GM21515 (cell line): ENCODE data around the gene CHMP3.
"Not testable (repeated sequence)": the region's sequence is repeated elsewhere in the genome, so short reads cannot be mapped to it uniquely, and the experiment has no call there.

Experiments
- ATAC-seq: cut with Tn5 transposase; IDR thresholded peaks from one replicate; pipeline ENCODE4 v1.9.1; 2021; ENCODE audit not compliant: unreplicated experiment

CHMP3 gene

DNA sequence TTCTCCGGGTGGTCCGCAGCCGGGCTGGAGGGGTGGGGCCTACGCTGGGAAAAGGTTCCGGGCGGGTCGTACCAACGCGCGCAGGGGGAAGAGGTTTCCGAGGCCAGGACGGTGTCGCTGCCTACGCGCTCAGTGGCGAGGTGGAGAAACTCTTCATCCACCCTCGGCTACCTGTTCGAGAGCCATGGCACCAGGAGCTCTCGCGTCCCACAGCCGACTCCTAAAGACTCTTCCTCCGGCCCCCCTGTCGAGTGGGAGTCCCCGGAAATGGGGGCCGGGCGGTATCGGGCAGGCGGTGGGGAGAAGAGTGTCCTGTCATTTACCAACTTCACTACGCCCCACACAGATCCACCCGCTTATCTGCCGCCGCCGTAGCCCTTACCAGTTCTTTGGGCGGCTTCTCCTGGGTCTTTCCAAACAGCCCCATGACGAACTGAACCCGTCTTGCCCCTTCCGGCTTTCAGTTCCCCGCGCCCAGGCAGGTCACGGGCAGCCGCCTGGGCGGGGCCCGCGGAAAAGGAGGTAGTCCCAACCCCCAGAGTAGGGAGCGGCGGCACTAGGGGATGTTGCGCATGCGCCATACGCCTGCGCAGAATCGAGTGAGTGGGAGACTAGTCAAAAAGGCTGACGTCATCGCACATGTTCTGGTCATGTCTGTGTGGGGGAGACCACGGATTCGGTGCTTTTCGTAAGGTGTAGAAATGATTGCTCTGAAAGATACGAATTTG, at the start of gene CHMP3:
TSS of gene CHMP3 (minus strand) at position 522 of the 728 bp plus-strand sequence. CDS start at position 427, 95 bp downstream.
- ATAC-seq, result peak; percentile 91

DNA sequence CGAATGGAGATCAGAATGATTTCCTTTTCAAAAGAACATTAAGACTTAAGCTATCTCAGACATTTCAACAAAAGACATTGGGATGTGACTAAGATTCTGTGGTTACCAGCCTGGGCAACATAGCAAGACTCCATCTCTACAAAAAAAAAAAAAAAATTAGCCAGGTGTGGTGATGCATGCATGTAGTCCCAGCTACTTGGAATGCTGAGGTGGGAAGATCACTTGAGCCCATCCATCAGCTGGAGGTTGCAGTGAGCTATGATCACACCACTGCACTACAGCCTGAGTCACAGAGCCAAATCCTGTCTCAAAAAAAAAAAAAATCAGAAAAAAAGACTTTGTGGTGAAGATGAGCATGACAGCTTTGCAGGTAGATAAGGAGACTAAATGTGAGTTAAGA, 47.6 kb upstream of the CHMP3 start:
- ATAC-seq, result no peak

DNA sequence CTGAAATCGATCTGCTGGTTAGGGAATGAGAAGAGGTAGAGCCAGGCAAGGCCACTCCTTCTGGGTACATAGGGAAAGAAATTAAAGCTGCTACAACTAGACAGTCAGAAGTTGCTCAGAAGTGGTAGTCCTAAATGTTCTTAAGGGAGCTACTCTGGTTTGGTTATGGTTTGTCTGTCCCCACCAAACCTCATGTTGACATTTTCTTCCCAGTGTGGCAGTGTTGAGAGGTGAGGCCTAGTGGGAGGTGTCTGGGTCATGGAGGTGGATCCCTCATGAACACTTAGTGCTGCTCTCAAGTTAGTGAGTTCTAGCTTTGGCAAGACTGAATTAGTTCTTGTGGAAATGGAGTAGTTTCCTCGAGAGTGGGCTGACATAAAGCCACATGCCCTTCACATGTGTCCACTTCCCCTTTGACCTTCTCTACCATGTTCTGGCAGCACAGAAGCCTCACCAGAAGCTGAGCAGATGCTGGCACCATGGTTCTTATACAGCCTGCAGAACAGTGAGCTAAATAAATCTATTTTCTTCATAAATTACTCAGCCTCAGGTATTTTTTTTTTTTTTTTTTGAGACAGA, 45.7 kb upstream of the CHMP3 start:
- ATAC-seq, result no peak

DNA sequence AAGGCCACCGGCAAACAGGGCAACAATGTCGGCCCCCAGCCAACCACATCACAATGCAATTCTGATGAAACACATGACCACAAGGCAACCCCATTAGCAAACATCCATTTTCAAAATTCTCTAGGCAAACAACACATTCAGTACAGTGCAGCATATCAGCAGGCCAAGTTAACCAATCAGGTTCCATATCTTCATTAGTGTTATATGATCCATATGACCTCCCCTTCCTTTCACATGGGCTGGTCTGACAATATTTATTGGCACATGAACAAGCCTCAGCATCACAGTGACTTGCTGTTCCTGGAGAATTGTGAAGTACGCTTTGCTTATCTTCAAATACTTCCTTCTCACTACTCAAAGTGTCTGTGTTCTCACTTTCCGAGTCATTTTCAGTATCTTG, 40.7 kb upstream of the CHMP3 start:
- no peak for ATAC-seq

DNA sequence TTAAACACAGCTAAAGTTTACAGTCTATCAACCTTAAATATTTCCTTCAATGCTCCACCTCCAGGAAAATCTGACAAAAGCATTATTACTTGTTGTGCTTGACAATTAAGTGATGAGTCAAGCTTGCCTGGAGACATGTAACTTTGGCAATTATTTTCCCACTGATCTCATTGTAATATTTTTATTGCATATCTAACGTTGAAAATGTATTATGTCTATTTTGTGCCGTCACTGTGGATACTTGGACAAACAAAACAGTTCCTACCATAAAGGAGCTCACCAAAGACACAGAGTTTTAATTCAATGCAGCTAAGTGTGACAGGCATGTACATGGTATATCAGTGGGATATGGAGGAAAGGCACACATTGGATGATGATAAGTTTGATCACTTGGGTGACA, 35.7 kb upstream of the CHMP3 start:
- ATAC-seq, result no peak

DNA sequence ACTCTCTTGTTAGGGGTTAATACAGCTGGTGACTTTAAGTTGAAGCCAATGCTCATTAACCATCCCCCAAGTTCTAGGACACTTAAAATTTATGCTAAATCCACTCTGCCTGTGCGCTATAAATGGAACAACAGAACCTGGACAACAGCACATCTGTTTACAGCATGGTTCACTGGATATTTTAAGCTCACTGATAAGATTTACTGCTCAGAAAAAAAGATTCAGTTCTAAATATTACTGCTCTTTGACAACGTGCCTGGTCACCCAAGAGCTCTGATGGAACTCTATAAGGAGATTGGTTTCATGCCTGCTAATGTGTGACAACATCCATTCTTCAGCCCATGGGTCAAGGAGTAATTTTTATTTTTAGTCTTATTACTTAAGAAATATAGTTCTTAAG, 32.9 kb upstream of the CHMP3 start:
- ATAC-seq, result no peak

DNA sequence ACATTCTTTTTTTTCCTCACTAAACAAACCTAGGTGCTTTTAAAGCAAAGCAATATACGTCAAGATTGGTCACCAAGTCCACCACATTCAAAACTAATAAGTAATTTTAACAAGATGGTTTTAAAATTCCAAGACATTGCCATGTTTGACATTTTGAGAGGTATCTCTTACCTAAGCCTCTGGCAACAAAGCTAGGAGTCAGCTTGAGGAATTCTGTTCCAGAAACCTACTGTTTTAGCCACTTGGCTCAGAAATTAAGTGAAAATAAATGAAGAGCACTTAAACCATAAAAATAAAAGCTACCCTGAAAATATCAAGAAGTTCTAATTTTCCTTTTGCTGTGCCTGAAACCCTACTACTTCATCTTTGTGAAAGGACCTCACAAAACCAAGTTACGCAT, 30.0 kb upstream of the CHMP3 start:
- ATAC-seq, result no peak

DNA sequence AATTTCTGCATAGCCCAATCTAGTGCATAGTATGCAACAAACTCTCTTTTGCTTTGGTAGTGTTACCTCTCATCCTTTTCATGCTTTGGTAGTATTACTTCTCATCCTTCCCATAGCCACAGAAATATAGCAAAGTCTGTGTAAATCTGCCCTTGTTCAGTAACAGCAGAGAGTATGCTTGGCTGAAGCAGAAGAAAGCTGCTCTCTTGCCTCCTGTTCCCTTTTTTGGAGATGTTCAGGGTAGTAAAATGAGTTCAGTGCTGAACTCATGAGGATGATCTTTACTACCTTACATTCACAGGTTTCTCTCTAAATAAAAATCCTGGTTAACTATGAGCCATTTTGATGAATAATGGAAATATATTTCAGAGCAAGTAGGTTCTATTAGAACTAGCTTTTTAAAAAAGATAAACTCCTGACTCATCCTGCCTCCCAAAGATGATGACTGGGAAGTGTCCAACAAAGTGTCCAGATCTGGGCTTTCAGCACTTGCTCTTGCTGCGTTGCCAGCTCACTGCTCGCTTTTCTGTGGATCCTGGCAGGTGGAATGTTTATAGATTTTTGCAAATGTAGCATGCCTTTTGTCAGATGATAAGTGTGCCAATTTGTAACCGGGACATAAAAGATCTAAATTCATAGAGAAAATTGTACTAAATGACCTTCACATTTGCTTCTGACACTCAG, 29.4 kb upstream of the CHMP3 start:
- no peak for ATAC-seq

DNA sequence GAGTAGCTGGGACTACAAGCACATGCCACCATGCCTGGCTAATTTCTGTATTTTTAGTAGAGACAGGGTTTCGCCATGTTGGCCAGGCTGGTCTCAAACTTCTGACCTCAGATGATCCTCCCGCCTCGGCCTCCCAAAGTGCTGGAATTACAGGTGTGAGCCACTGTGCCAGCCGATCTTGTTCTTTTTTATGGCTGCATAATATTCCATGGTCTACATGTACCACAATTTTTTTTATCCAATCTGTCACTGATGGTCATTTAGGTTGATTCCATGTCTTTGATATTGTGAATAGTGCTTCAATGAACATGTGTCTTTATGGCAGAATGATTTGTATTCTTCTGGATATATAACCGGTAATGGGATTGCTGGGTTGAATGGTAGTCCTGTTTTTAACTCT, 26.5 kb upstream of the CHMP3 start:
- ATAC-seq, result not testable (repeated sequence)

DNA sequence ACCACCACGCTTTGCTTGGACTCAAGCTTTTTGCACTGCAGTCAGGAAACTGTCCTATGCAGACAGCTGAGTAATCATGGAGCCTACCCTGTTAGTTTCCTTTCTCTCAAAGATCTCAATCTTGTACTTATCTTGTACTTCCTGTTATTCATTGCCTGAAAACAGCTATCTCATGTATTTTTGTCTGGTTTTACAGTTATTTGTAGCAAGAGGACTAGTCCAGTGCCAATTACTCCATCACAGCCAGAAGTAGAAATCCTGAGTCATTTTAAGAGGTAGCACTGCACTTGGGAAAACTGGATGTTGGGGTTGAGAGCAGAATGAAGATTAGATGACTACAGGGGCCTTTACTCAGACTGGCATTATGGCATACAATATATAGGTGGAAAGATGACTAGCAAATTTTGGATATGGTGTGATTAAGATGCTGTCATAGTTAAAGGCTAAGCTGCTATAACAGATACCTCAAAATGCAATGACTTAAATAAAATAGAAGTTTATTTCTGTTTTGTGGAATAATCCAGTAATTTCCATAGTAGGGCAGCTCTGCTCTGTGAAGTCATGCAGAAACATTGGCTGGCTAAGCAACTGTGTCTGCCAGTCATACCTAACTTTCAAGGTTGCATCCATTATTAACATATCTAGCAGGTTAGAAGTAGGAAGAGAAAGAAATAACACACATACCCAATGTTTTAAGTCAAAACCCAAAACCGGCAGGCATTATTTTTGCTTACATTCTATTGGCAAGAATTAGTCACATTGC, 21.1 kb upstream of the CHMP3 start:
- no peak for ATAC-seq

DNA sequence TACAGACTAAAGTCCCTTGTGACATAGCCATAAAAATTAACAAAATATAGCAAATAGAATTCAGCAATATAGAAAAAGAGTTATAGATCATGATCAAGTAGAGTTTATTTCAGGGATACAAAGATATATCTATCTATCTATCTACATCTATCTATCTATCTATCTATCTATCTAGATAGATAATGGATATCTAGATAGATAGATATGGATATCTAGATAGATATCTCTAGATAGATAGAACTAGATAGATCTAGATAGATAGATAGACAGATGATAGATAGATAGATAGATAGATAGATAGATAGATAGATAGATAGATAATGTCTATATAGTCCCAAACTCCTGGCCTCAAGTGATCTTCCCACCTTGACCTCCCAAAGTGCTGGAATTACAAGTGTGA, 17.3 kb upstream of the CHMP3 start:
- ATAC-seq, result no peak

DNA sequence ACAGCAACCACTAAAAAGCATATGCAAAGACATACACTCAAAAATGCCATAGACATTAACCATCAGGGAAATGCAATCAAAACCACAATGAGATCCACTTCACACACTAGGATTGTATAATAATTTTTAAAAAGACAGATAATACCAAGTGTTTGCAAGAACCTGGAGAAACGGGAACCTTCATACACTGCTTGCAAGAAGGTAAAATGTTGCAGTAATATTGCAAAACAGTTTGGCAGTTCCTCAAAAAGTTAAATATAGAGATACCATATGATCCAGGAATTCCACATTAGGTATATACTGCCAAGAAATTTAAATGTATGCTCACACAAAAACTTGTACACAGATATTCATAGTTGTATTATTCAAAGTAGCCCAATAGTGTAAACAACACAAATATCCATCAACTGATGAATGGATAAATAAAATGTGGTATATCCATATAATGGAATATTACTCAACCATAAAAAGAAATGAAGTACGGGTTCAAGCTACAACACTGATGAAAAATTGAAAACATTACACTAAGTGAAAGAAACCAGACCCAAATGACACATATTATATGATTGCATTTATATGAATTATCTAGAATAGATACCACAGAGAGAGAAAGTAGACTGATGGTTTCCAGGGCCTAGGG, 14.7 kb upstream of the CHMP3 start:
- ATAC-seq, result no peak

DNA sequence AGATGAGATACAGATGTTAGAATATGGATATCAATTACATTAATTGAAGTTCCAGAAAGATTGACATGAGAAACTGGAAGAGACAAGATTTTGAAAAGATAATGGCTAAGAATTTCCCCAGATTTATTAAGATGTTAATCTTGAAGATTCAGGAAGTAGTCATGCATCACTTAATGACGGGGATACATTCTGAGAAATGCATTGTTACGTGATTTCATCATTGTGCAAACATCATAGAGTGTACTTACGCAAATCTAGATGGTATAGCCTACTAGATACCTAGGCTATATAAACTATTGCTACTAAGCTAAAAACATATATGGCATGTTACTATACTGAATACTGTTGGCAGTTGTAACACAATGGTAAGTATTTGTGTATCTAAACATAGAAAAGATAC, 6.8 kb upstream of the CHMP3 start:
- ATAC-seq, result no peak

DNA sequence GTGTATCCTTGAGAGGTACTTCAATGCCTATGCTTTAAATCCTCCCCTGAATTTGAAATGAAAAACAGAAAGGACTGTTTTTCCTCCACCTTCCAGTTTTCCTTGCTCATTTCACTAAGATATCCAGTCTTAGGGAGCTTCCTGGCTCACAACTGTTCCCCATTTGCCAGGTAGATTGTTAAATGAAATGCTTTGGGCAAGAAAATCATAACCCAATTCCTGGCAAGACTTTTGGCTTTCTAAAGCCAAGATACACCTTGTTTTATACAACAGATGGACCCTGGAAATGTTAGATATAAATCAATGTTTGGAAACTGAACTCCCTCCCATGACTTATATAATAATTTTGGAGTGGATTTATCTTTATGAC, 3.6 kb upstream of the CHMP3 start:
- no peak for ATAC-seq

DNA sequence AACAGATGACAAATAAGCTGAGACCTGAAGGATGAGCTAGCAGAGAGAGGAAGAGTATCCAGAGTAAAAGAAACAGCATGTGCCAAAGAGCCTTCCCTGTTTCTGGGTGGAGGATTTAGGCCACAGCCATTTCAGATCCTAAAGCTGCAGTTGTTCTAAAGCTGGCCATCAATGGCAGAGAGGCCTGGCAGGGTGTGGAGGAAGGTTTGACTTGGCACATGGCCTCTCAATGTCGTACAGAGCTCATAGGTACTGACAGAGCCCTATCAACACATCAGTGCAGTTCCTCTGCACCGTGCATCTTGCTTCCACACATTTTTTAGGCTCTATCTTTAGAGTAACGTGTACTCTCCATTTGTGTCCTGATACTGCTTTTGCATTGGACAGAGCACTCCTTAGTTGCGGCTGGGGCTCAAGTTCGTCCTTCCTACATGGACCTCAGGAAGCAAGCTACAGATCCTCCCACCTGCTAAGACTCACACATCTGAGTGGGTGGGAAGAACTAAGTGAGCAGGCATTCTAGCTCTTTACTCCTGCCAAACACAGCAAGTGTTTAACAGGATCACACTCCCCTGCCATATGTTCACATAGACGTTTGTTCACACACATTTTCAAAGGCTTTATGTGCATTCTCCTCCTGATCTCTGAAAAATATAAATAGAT, 3.0 kb upstream of the CHMP3 start:
- ATAC-seq, result no peak

DNA sequence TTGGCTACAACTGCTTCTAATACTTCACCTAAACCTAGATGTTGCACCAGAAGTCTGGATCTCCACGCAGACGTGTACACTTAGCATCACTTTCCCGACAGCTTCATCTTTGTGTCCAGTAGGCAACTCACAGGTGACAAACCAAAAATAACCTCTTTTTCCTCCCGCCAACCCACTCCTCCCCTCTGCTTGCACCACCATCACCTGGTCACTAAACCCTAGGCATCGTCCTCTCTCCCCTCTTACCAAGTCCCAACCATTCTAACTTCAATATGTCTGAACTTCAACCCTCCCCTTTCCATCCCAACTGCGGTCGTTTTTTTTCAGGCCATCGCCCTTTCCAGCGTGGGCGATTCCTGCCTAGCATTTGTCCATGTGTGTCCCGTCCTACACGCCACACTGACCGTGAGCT, 413 bp upstream of the CHMP3 start:
- ATAC-seq, result no peak

DNA sequence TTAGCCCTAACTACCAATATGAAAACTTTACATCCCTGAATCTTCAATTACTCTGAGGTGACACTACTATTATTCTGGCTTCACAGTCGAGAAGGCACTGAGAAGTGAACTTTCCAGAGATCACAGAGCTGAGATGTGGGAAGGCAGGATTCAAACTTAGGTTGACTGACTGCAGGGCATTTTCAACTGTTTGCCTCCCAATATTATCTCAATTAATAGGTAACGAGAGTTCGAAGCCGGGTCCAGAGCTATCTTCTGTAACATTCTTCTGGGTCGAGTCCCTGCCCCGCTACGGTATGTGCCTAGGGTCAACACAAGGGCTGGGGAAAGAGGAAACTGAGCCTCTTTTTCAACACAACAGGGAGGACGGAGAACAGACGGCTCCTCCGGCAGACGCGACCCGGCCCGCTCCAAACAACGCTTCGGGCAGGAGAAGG, 740 bp downstream of the CHMP3 start:
- peak; percentile 13 for ATAC-seq

DNA sequence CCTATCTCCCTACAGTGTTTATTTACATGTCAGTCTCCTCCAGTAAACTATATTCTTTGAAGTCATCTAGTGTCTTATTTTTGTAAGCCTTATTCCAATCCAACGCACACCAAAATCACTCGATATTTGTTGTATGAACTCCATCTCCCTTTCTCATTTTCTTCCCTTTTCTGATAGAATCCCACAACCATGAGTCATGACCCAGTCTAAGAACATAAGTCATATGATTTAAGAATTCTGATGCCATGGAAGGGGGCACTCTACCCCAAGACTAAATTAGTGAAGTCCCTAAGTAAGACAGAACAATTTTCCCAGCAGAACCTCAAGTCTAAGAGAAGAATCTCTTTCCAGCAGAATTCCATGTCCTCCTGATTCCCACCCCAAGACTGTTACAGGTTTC, 5.4 kb downstream of the CHMP3 start:
- no peak for ATAC-seq

DNA sequence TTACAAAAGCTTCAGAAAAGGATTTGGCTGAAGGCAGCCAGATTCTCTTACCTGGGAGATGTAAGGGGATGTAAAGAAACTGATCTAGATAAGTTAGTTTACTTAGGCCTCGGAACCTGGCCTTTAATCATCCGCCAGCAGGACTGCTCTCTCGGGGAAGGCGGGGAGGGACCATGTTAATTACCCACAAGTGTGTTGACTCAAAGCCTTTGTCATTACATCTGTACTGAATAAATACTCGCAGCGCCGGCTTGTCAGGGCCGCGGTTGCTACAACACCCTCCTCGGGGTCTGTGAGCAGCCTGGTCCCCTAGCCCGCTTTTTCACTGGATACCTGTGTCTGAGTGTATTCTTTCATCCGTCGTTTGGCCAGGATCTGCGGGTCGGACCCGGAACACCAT, 6.7 kb downstream of the CHMP3 start:
- ATAC-seq, result no peak

DNA sequence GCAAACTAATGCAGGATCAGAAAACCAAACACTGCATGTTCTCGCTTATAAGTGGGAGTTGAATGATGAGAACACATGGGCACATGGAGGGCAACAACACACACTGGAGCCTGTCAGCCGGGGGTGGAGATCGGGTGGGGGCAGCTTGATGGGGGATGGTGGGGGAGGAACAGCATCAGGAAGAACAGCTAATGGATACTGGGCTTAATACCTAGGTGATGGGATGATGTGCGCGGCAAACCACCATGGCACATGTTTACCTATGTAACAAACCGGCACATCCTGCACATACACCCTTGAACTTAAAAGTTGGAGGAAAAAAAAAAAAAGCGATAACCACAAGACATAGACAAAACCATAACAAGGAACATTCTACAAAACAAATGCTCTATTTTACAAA, 10.4 kb downstream of the CHMP3 start:
- no peak for ATAC-seq
